ENCODE data around the gene PARN. TPM values are rescaled to one million over a fixed set of nuclear protein-coding genes. Genes with fewer than 3 reads are reported as not detected.

PARN gene
- total RNA-seq, 1 donor from 2014 or later, result 16.8 TPM

- Histone ChIP-seq H3K4me3 (no peak overlapping the region), H3K27me3 (ENCODE audit: low read depth) (no peaks in the 10 kb centered on the region), H3K27ac (replicated peaks) (no peak overlapping the region), H3K4me1 (peaks cover 25% of the 10 kb centered on the region), H3K9me3 (replicated peaks) (no peaks in the 10 kb centered on the region), H3K36me3 (no peaks in the 10 kb centered on the region)
- intact Hi-C loops (cut with micrococcal nuclease), result no loop called here
- no peak for DNase-seq
- TF ChIP-seq CTCF (IDR thresholded peaks at IDR 0.05; ENCODE audit: borderline replicate concordance), result no peak
These were observed 178.0 kb downstream of the PARN start for GRCh38 chr16:14452066-14452465.

- H3K9me3 ChIP-seq (replicated peaks), result no peaks in the 10 kb centered on the region
- DNase-seq, result no peak
- no peak overlapping the region for H3K4me3 ChIP-seq
- H3K27ac ChIP-seq (replicated peaks), result no peak overlapping the region
- intact Hi-C loops (cut with micrococcal nuclease), result no loop called here
- peaks cover 24% of the 10 kb centered on the region for H3K4me1 ChIP-seq
- TF ChIP-seq CTCF (IDR thresholded peaks at IDR 0.05; ENCODE audit: borderline replicate concordance), result no peak
- H3K36me3 ChIP-seq, result peaks cover 4% of the 10 kb centered on the region
- H3K27me3 ChIP-seq (ENCODE audit: low read depth), result no peaks in the 10 kb centered on the region
These were observed 179.2 kb downstream of the PARN start for GRCh38 chr16:14450846-14451245.

GRCh38 chr16:14449790-14450480 lies 180.1 kb downstream of the PARN start:
- no peak for TF ChIP-seq CTCF (IDR thresholded peaks at IDR 0.05; ENCODE audit: borderline replicate concordance)
- Histone ChIP-seq H3K9me3 (replicated peaks) (no peaks in the 10 kb centered on the region), H3K4me1 (peaks cover 15% of the 10 kb centered on the region), H3K36me3 (peaks cover 11% of the 10 kb centered on the region), H3K27ac (replicated peaks) (no peak overlapping the region), H3K4me3 (no peak overlapping the region), H3K27me3 (ENCODE audit: low read depth) (no peaks in the 10 kb centered on the region)
- no peak for DNase-seq
- intact Hi-C loops (cut with micrococcal nuclease), result no loop called here

- intact Hi-C loops (cut with micrococcal nuclease), result no loop called here
- Histone ChIP-seq H3K4me3 (no peak overlapping the region), H3K4me1 (peaks cover 15% of the 10 kb centered on the region), H3K27ac (replicated peaks) (no peak overlapping the region), H3K36me3 (peaks cover 11% of the 10 kb centered on the region), H3K9me3 (replicated peaks) (no peaks in the 10 kb centered on the region), H3K27me3 (ENCODE audit: low read depth) (no peaks in the 10 kb centered on the region)
- TF ChIP-seq CTCF (IDR thresholded peaks at IDR 0.05; ENCODE audit: borderline replicate concordance), result no peak
- DNase-seq, result no peak
These were observed 180.7 kb downstream of the PARN start for GRCh38 chr16:14449334-14449733.

- Histone ChIP-seq H3K27ac (replicated peaks) (no peak overlapping the region), H3K4me3 (no peak overlapping the region), H3K27me3 (ENCODE audit: low read depth) (no peaks in the 10 kb centered on the region), H3K9me3 (replicated peaks) (no peaks in the 10 kb centered on the region), H3K4me1 (peaks cover 15% of the 10 kb centered on the region), H3K36me3 (peaks cover 11% of the 10 kb centered on the region)
- TF ChIP-seq CTCF (IDR thresholded peaks at IDR 0.05; ENCODE audit: borderline replicate concordance), result no peak
- intact Hi-C loops (cut with micrococcal nuclease), result no loop called here
- DNase-seq, result no peak
These were observed 181.2 kb downstream of the PARN start for GRCh38 chr16:14448879-14449278.
